CD14-positive monocyte (primary cell): ENCODE results near the gene NT5C1A. TPM values are rescaled to one million over a fixed set of nuclear protein-coding genes. Genes with fewer than 3 reads are reported as not detected.

ENCODE experiments used
- DNase-seq, 3 donors: peaks; one replicate each; pipeline ENCODE4 v3.0.0-alpha.2; 2011 to 2022
- H2AFZ ChIP-seq: 2 replicates; pipeline ENCODE4 v1.6.0; 2012; ENCODE audit warnings: mild to moderate bottlenecking, low read depth, low read length, inconsistent platforms; ENCODE audit not compliant: insufficient read depth, poor library complexity, severe bottlenecking
- H3K27ac ChIP-seq, 2 donors: 1 replicate in 1 of 2; 2 replicates in 1 of 2; pipeline ENCODE4 v1.5.1; 2012 to 2013; ENCODE audit warnings: low read length in 2 of 2, control low read depth in 1 of 2, inconsistent platforms in 1 of 2, low read depth in 1 of 2, mild to moderate bottlenecking in 1 of 2
- H3K27me3 ChIP-seq, 2 donors: one replicate each; pipeline versions ENCODE4 v1.6.0 to v1.6.1; 2011 to 2013; ENCODE audit warnings: low read length in 2 of 2; ENCODE audit not compliant: control insufficient read depth in 2 of 2, insufficient read depth in 2 of 2
- H3K36me3 ChIP-seq, 2 donors: replicated peaks in 1 of 2; 1 replicate in 1 of 2; 2 replicates in 1 of 2; pipeline versions ENCODE4 v1.5.1 to v1.6.1; 2012 to 2013; ENCODE audit warnings: low read length in 2 of 2, control low read depth in 1 of 2, inconsistent platforms in 1 of 2, mild to moderate bottlenecking in 1 of 2; ENCODE audit not compliant: insufficient read depth in 2 of 2, control insufficient read depth in 1 of 2
- H3K4me1 ChIP-seq, 2 donors: 1 replicate in 1 of 2; 2 replicates in 1 of 2; pipeline versions ENCODE4 v1.5.1 to v1.6.1; 2012 to 2013; ENCODE audit warnings: low read length in 2 of 2, control low read depth in 1 of 2, inconsistent platforms in 1 of 2, mild to moderate bottlenecking in 1 of 2, moderate library complexity in 1 of 2; ENCODE audit not compliant: insufficient read depth in 2 of 2, control insufficient read depth in 1 of 2
- H3K4me2 ChIP-seq: replicated peaks from 2 replicates; pipeline ENCODE3; 2012; ENCODE audit warnings: low read length, moderate library complexity, mild to moderate bottlenecking; ENCODE audit not compliant: poor library complexity, severe bottlenecking; ENCODE audit errors: extremely low read depth
- H3K4me3 ChIP-seq, 3 experiments: fragments of 200-600 bp in 1 of 3; sonication (generic) in 1 of 3; replicated peaks in 1 of 3; 1 replicate in 2 of 3; 2 replicates in 1 of 3; pipeline ENCODE4 v1.5.1; 2011 to 2013; ENCODE audit warnings: low read length in 3 of 3, mild to moderate bottlenecking in 3 of 3, control low read depth in 2 of 3, low read depth in 2 of 3, inconsistent platforms in 1 of 3, moderate library complexity in 1 of 3
- H3K79me2 ChIP-seq: 2 replicates; pipeline ENCODE4 v1.6.0; 2012; ENCODE audit warnings: mild to moderate bottlenecking, control low read depth, inconsistent platforms, low read length, moderate library complexity; ENCODE audit not compliant: insufficient read depth
- H3K9ac ChIP-seq: 2 replicates; pipeline ENCODE4 v1.6.0; 2017; ENCODE audit warnings: low read length, mild to moderate bottlenecking; ENCODE audit not compliant: insufficient read depth, poor library complexity, severe bottlenecking
- H3K9me3 ChIP-seq, 2 donors: replicated peaks in 1 of 2; 1 replicate in 1 of 2; 2 replicates in 1 of 2; pipeline versions ENCODE4 v1.5.1 to v1.6.1; 2012 to 2013; ENCODE audit warnings: low read length in 2 of 2, control low read depth in 1 of 2; ENCODE audit not compliant: control insufficient read depth in 1 of 2, insufficient read depth in 1 of 2
- H4K20me1 ChIP-seq: 2 replicates; pipeline ENCODE4 v1.6.0; 2012; ENCODE audit warnings: mild to moderate bottlenecking, low read length, control low read depth, moderate library complexity; ENCODE audit not compliant: insufficient read depth
- H3K27ac Mint-ChIP-seq, 7 donors: one replicate each; pipeline ENCODE4 v1.8.0; 2020; ENCODE audit warnings: mild to moderate bottlenecking in 7 of 7, mixed read lengths in 7 of 7, moderate library complexity in 6 of 7, inconsistent platforms in 2 of 7
- H3K27me3 Mint-ChIP-seq, 3 donors: one replicate each; pipeline ENCODE4 v1.8.0; 2021 to 2022; ENCODE audit warnings: low read depth in 3 of 3, mild to moderate bottlenecking in 3 of 3, mixed read lengths in 3 of 3, moderate library complexity in 3 of 3, inconsistent platforms in 1 of 3
- H3K36me3 Mint-ChIP-seq, 2 donors: one replicate each; pipeline ENCODE4 v1.8.0; 2020; ENCODE audit warnings: mixed read lengths in 2 of 2, inconsistent platforms in 1 of 2, mild to moderate bottlenecking in 1 of 2
- H3K4me1 Mint-ChIP-seq: one replicate; pipeline ENCODE4 v1.8.0; 2020; ENCODE audit warnings: mild to moderate bottlenecking, mixed read lengths
- H3K4me3 Mint-ChIP-seq, 2 donors: one replicate each; pipeline ENCODE4 v1.8.0; 2020; ENCODE audit warnings: mild to moderate bottlenecking in 2 of 2, mixed read lengths in 2 of 2, moderate library complexity in 1 of 2
- H3K9me3 Mint-ChIP-seq, 7 donors: one replicate each; pipeline ENCODE4 v1.8.0; 2020 to 2022; ENCODE audit warnings: mixed read lengths in 7 of 7, mild to moderate bottlenecking in 6 of 7, moderate library complexity in 6 of 7, inconsistent platforms in 2 of 7
- CTCF ChIP-seq: fragments of 200-600 bp; IDR thresholded peaks from one replicate; pipeline ENCODE4 v1.8.0; 2022; ENCODE audit warnings: antibody characterized with exemption, mild to moderate bottlenecking
- WGBS: methylation state at CpG from one replicate; pipeline ENCODE4 v1.1.5; 2013; ENCODE audit warnings: missing lambda C conversion rate; ENCODE audit not compliant: insufficient coverage; 5-methylcytosine and 5-hydroxymethylcytosine counted together
- intact Hi-C, 2 donors: fragments of 100-400 bp; cut with micrococcal nuclease; formaldehyde crosslinking; loops; one replicate each; pipeline versions ENCODE4 v1.15.0 to v1.15.1; 2023
- polyA plus RNA-seq, 3 donors: library from polyadenylated mRNA; depleted of rRNA in 1 of 3; unstranded in 2 of 3; stranded (reverse) in 1 of 3; fragments of 300-500 nt in 2 of 3; fragments of >200 nt in 1 of 3; fragmentation: Illumina TruSeq in 2 of 3; gene quantifications; 1 replicate in 2 of 3; 2 replicates in 1 of 3; pipeline ENCODE4 v1.2.3, GENCODE V29; 2012 to 2021

Gene NT5C1A
- polyA plus RNA-seq, 3 donors, result not detected

- H3K9me3 Mint-ChIP-seq, result peaks cover 2 to 6% (median 3%) of the 10 kb centered on the region in 7 donors
- H3K4me3 ChIP-seq, result no peak overlapping the region
- 91% methylated on average over 11 of the region's 12 CpGs for WGBS
Observed at GRCh38 chr1:39711104-39711965, 39.4 kb upstream of the NT5C1A start.

GRCh38 chr1:39707506-39707905 is 35.6 kb upstream of the NT5C1A start:
- no peak for TF ChIP-seq CTCF
- no peaks in the 10 kb centered on the region for H3K79me2 ChIP-seq
- H3K4me1 ChIP-seq, result no peaks in the 10 kb centered on the region
- Mint-ChIP-seq H3K27me3 (peaks cover 0 to 5% (median 2%) of the 10 kb centered on the region in 3 donors), H3K9me3 (peaks cover 0 to 6% (median 3%) of the 10 kb centered on the region in 7 donors), H3K4me3 (no peak overlapping the region), H3K4me1 (peaks cover 5% of the 10 kb centered on the region), H3K36me3 (no peaks in the 10 kb centered on the region), H3K27ac (no peak overlapping the region)
- H3K36me3 ChIP-seq, result no peaks in the 10 kb centered on the region
- no peak overlapping the region for H3K4me2 ChIP-seq
- no peak for DNase-seq
- H3K4me3 ChIP-seq, result no peak overlapping the region
- intact Hi-C loops, result no loop called here
- no peak overlapping the region for H3K27ac ChIP-seq
- no peaks in the 10 kb centered on the region for H3K27me3 ChIP-seq
- no CpG with 5 or more reads among the region's 4 CpGs for WGBS
- peaks cover 0 to 3% of the 10 kb centered on the region in 2 donors for H3K9me3 ChIP-seq
- H4K20me1 ChIP-seq, result no peaks in the 10 kb centered on the region
- no peak overlapping the region for H2AFZ ChIP-seq
- H3K9ac ChIP-seq, result no peak overlapping the region

More at GRCh38 chr1:39711104-39711965, 39.4 kb upstream of the NT5C1A start:
- Mint-ChIP-seq H3K27ac (no peak overlapping the region), H3K36me3 (no peaks in the 10 kb centered on the region), H3K27me3 (peaks cover 3 to 9% (median 9%) of the 10 kb centered on the region in 3 donors), H3K4me3 (no peak overlapping the region), H3K4me1 (peaks cover 14% of the 10 kb centered on the region)
- peaks cover 0 to 3% of the 10 kb centered on the region in 2 donors for H3K9me3 ChIP-seq
- H3K4me1 ChIP-seq, result peaks cover 5 to 7% of the 10 kb centered on the region in 2 donors
- TF ChIP-seq CTCF, result no peak
- intact Hi-C loops, result no loop called here
- peaks cover 0 to 1% of the 10 kb centered on the region in 2 donors for H3K27me3 ChIP-seq
- no peak for DNase-seq
- H3K4me2 ChIP-seq, result no peak overlapping the region
- no peaks in the 10 kb centered on the region for H3K79me2 ChIP-seq
- H2AFZ ChIP-seq, result no peak overlapping the region
- H4K20me1 ChIP-seq, result no peaks in the 10 kb centered on the region
- H3K36me3 ChIP-seq, result no peaks in the 10 kb centered on the region
- H3K9ac ChIP-seq, result no peak overlapping the region
- no peak overlapping the region for H3K27ac ChIP-seq
